Natural killer cell (primary cell): ENCODE data around the gene POLA1. TPM values are rescaled to one million over a fixed set of nuclear protein-coding genes. Genes with fewer than 3 reads are reported as not detected.

Source experiments
- ATAC-seq, 3 donors: fragments of 150-1000 bp in 2 of 3; fragments of 200-7000 bp in 1 of 3; cut with Tn5 transposase; 1 replicate in 1 of 3; 2 replicates in 2 of 3; pipeline ENCODE4 v1.10.0; 2021; ENCODE audit warnings: mild to moderate bottlenecking in 2 of 3, moderate library complexity in 2 of 3
- DNase-seq, 2 donors: peaks; one replicate each; pipeline versions ENCODE4 v3.0.0 to v3.0.0-alpha.2; 2013 to 2021; ENCODE audit warnings: mixed read lengths in 1 of 2
- H3K27ac ChIP-seq: one replicate; pipeline ENCODE4 v1.5.1; 2013; ENCODE audit warnings: mild to moderate bottlenecking, low read length
- H3K27me3 ChIP-seq: one replicate; pipeline ENCODE4 v1.6.1; 2013; ENCODE audit warnings: low read length; ENCODE audit not compliant: control insufficient read depth, insufficient read depth
- H3K36me3 ChIP-seq: one replicate; pipeline ENCODE4 v1.6.1; 2013; ENCODE audit warnings: low read length; ENCODE audit not compliant: control insufficient read depth, insufficient read depth
- H3K4me1 ChIP-seq: one replicate; pipeline ENCODE4 v1.6.1; 2013; ENCODE audit warnings: low read length; ENCODE audit not compliant: control insufficient read depth, insufficient read depth
- H3K4me3 ChIP-seq: one replicate; pipeline ENCODE4 v1.5.1; 2013; ENCODE audit warnings: low read length
- H3K9me3 ChIP-seq: one replicate; pipeline ENCODE4 v1.6.1; 2013; ENCODE audit warnings: low read length; ENCODE audit not compliant: control insufficient read depth, insufficient read depth
- H3K27ac Mint-ChIP-seq, 2 donors: one replicate each; pipeline ENCODE4 v1.8.0; 2022; ENCODE audit warnings: mild to moderate bottlenecking in 2 of 2, mixed read lengths in 2 of 2, moderate library complexity in 1 of 2
- H3K27me3 Mint-ChIP-seq, 2 donors: one replicate each; pipeline ENCODE4 v1.8.0; 2022; ENCODE audit warnings: low read depth in 2 of 2, mixed read lengths in 2 of 2
- H3K36me3 Mint-ChIP-seq: one replicate; pipeline ENCODE4 v1.8.0; 2022; ENCODE audit warnings: mixed read lengths
- H3K4me1 Mint-ChIP-seq, 2 donors: one replicate each; pipeline ENCODE4 v1.8.0; 2022; ENCODE audit warnings: mixed read lengths in 2 of 2
- H3K4me3 Mint-ChIP-seq: one replicate; pipeline ENCODE4 v1.8.0; 2022; ENCODE audit warnings: mild to moderate bottlenecking, moderate library complexity, mixed read lengths
- H3K9me3 Mint-ChIP-seq, 2 donors: one replicate each; pipeline ENCODE4 v1.8.0; 2022; ENCODE audit warnings: mixed read lengths in 2 of 2
- WGBS: methylation state at CpG from one replicate; pipeline ENCODE4 v1.1.7; 2013; ENCODE audit warnings: missing lambda C conversion rate; ENCODE audit not compliant: insufficient coverage; 5-methylcytosine and 5-hydroxymethylcytosine counted together
- intact Hi-C: fragments of 100-400 bp; cut with micrococcal nuclease; formaldehyde crosslinking; loops from one replicate; pipeline ENCODE4 v1.14.2; 2022
- total RNA-seq, 4 donors: library from RNA; stranded (reverse); fragments of 120-200 nt in 1 of 4; gene quantifications; one replicate each; pipeline versions ENCODE4 v1.2.3 to v1.2.4, GENCODE V29; 2013 to 2022
- TF ChIP-seq, protein P1 (sequence below): fragments of 200-600 bp; IDR thresholded peaks from one replicate; pipeline ENCODE4 v1.8.0; 2022; ENCODE audit warnings: antibody characterized with exemption

The POLA1 gene
- total RNA-seq, 3 donors from 2014 or later (not counting 1 experiment from before 2014, with no cell fraction given) = 11.1 to 12.6 (median 11.3) TPM

DNA sequence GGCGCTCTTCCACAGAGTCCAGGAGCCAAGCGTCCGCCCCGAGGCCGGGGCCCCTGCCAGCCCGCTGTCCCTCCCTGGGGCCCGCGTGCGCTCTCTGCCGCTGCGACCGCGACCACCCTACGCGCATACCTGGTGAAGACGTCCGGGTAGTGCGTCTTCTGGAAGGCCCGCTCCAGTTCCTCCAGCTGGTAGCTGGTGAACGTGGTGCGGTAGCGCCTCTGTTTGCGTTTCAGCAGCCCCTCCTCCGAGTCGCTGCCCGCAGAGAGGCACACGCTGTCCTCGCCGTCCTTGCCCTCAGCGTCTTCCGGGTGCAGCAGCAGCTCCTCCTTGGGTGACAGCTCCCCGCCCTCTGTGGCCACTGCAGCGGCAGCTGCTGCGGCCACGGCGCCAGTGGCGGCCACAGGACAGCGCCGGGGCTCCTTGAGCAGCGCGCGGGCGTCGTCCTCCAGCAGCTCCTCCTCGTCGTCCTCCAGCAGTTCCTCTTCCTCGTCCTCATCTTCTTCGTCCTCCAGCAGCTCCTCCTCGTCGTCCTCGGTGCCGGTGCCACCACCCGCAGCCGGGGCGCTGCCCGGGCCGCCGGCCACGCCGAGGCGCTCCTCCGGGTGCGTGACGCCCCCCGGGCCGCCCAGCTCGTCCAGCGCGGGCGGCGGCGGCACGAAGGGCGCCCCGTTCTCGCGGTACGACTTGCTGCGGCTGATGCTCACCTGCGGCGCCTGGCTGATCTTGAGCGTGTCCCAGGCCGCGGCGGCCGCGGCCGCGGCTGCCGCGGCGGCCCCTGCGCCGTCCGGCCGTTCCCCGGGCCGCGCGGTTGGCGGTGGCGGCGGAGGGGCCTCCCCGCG lies 319.3 kb downstream of the POLA1 start:
- Histone ChIP-seq H3K4me1 (peaks cover 23% of the 10 kb centered on the region), H3K9me3 (no peaks in the 10 kb centered on the region), H3K36me3 (no peaks in the 10 kb centered on the region), H3K27me3 (peaks cover 26% of the 10 kb centered on the region), H3K4me3 (no peak overlapping the region), H3K27ac (no peak overlapping the region)
- Mint-ChIP-seq H3K27me3 (peaks cover 38 to 58% of the 10 kb centered on the region in 2 donors), H3K27ac (no peak overlapping the region), H3K9me3 (no peaks in the 10 kb centered on the region), H3K4me3 (peak overlapping the region; percentile 89), H3K36me3 (no peaks in the 10 kb centered on the region), H3K4me1 (peaks cover 4 to 22% of the 10 kb centered on the region in 2 donors)
- DNase-seq (peak in 1 of 2 donors; percentile 25), ATAC-seq (peak in 2 of 3 donors; percentile 46 to 55)
- 1% methylated on average over 104 of the region's 105 CpGs for WGBS
- intact Hi-C loops = no loop called here
- TF ChIP-seq, protein P1, sequence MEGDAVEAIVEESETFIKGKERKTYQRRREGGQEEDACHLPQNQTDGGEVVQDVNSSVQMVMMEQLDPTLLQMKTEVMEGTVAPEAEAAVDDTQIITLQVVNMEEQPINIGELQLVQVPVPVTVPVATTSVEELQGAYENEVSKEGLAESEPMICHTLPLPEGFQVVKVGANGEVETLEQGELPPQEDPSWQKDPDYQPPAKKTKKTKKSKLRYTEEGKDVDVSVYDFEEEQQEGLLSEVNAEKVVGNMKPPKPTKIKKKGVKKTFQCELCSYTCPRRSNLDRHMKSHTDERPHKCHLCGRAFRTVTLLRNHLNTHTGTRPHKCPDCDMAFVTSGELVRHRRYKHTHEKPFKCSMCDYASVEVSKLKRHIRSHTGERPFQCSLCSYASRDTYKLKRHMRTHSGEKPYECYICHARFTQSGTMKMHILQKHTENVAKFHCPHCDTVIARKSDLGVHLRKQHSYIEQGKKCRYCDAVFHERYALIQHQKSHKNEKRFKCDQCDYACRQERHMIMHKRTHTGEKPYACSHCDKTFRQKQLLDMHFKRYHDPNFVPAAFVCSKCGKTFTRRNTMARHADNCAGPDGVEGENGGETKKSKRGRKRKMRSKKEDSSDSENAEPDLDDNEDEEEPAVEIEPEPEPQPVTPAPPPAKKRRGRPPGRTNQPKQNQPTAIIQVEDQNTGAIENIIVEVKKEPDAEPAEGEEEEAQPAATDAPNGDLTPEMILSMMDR = no peak

DNA sequence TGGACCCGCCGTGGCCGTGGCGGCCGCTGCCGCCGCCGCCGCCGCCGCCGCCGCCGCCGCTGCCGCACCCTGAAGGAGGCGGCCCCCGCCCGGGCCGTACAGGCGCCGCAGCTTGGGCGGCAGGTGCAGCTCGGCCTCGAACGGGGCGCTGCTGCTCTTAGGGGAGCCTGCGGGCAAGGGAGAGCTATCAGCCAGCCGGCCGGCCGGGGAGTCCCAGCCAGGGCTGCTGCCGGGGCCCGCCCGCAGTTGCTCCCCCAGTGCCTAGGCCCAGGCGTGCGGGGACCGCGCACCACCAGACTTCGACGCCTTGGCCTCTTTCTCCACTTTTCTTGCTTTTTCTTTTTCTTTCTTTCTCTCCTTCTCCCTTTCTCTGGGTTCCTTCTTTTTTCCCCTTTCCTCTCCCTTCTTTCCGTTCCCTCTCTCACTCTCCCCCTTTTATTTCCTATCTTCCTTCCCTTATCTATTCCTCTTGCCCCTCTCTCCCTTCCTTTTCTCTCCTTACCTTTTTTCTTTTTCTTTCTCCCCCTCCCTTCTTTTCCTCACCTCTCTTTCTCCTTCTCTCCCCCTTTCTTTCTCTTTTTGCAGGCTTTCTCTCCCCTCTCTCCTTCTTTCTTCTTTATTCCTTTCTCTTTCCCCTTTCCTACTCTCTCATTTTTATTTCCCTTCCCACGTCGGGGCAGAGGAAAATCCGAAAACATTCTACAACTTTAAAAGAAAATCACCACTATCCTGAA lies 320.1 kb downstream of the POLA1 start:
- Histone ChIP-seq H3K4me3 (no peak overlapping the region), H3K4me1 (peaks cover 23% of the 10 kb centered on the region), H3K9me3 (no peaks in the 10 kb centered on the region), H3K27me3 (peaks cover 26% of the 10 kb centered on the region), H3K27ac (no peak overlapping the region), H3K36me3 (no peaks in the 10 kb centered on the region)
- Mint-ChIP-seq H3K4me1 (peaks cover 4 to 22% of the 10 kb centered on the region in 2 donors), H3K27me3 (peaks cover 38 to 58% of the 10 kb centered on the region in 2 donors), H3K9me3 (no peaks in the 10 kb centered on the region), H3K27ac (no peak overlapping the region), H3K4me3 (peak overlapping the region; percentile 73), H3K36me3 (no peaks in the 10 kb centered on the region)
- WGBS = 5% methylated on average over 44 of the region's 44 CpGs
- TF ChIP-seq, protein P1 = no peak
- peak in 1 of 2 donors; percentile 28 for DNase-seq
- ATAC-seq = peak; percentile 15 to 48 (median 32)
- intact Hi-C loops = no loop called here

DNA sequence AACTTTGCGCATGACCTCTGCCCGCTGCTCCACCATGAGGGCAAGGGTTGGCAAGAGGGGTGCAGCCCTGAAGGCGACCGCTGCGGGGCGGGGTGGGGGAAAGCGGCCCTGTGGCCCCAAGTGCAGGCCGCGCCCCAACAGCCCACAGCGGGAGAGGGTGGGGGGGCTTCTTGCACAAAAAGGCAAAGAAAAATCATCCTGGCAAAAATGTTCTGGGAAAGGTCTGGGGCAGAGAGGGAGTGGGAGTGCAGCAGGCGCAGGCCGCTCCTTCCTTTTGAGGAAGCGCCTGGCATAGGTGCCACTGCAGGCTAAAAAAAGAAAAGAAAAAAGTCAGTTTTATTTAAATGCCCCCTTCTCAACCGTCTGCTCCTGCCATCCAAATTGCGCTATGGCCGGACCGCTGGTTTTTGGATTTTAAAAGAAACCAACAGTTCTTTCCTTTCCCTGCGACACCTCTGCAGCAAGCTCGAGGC lies 320.7 kb downstream of the POLA1 start:
- TF ChIP-seq, protein P1 = no peak
- H3K9me3 ChIP-seq = no peaks in the 10 kb centered on the region
- Mint-ChIP-seq H3K4me3 (peak overlapping the region; percentile 73), H3K27me3 (peaks cover 41 to 57% of the 10 kb centered on the region in 2 donors), H3K27ac (no peak overlapping the region), H3K4me1 (peaks cover 4 to 22% of the 10 kb centered on the region in 2 donors), H3K36me3 (no peaks in the 10 kb centered on the region), H3K9me3 (no peaks in the 10 kb centered on the region)
- ATAC-seq (no peak), DNase-seq (no peak)
- no peak overlapping the region for H3K27ac ChIP-seq
- peaks cover 30% of the 10 kb centered on the region for H3K27me3 ChIP-seq
- H3K36me3 ChIP-seq = no peaks in the 10 kb centered on the region
- no peak overlapping the region for H3K4me3 ChIP-seq
- peaks cover 23% of the 10 kb centered on the region for H3K4me1 ChIP-seq
- 28% methylated on average over 13 of the region's 19 CpGs for WGBS
- intact Hi-C loops = no loop called here
